GM19328 (cell line): ENCODE data around the gene FAM124A.

ENCODE experiments used
- ATAC-seq: cut with Tn5 transposase; IDR thresholded peaks from one replicate; pipeline ENCODE4 v1.9.1; 2021; ENCODE audit warnings: mild to moderate bottlenecking, moderate library complexity; ENCODE audit not compliant: unreplicated experiment

Gene FAM124A

GRCh38 chr13:51303063-51303552 lies 80.9 kb downstream of the FAM124A start:
- ATAC-seq: no peak

- no peak for ATAC-seq
Observed at GRCh38 chr13:51303882-51304281, 81.7 kb downstream of the FAM124A start.

GRCh38 chr13:51305271-51305967 lies 83.2 kb downstream of the FAM124A start:
- ATAC-seq: no peak

DNA sequence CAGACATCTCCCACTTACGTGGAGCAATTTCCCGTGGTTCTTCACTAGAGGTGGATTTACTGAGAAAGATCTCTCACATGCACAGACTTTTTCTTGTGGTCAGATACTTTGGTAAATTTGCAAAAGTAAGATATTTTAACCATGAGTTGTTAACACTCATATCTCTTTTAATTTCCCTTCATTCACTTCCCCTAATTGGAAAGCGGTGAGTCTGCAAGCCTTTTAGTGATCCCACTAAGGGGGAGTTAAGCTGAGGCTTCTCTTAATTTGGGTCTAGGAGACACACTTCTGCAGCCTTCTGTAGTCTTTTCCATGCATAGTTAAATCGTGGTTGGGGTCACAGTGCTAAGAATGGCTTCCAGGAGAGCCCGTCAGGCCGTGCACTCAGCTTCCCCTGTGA lies 86.6 kb downstream of the FAM124A start:
- ATAC-seq: no peak

- ATAC-seq: no peak
Observed at GRCh38 chr13:51311231-51311630, 89.0 kb downstream of the FAM124A start.

DNA sequence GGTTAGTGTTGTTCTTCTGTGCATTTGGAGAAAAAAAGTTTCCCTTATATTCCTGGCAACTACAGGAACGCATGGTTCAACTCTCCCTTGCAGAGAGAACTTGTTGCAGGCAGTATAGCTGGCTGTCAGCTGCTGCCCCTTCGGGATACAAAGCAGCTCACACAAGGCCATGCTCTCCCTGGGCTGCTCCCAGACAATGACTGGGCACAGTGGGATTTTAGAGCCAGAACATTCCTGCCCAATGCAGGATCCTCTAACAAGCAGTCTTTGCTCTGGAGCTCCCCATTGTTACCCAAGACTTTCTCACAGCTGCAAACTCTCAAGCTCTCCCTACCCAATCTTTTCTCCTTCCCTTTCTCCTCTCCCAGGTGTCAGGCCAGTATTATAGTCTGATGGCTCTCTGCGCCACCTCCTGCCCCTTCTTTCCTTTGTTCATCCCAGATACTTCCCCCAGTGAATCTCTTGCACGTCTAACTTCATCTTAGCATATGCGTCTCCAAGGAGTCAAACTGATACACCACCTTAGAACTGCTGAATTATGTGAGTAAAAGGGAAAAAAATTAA lies 89.8 kb downstream of the FAM124A start:
- no peak for ATAC-seq

GRCh38 chr13:51313619-51314018 lies 91.4 kb downstream of the FAM124A start:
- ATAC-seq: no peak

GRCh38 chr13:51317262-51317661 lies 95.1 kb downstream of the FAM124A start:
- ATAC-seq: no peak

DNA sequence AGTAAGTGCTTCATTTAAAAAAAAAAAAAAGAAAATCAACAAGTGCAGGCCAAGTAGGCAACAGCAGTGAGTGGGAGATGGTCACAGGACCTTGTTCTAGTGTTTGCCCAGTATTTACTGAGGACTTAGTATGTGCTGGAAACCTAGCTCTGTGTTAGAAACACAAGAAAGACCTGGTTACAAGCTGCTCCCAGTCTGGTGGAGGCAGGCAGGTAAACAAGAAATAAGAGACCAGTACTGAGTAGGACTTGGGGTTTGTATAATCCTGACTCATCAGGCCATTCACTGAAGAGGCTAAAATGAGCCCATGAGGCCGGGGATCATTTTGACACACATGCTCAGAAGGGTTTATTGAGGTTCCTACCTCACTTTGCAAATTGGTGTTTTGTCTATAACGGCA lies 95.8 kb downstream of the FAM124A start:
- ATAC-seq: no peak

- ATAC-seq: no peak
Observed at GRCh38 chr13:51318876-51319275, 96.7 kb downstream of the FAM124A start.

DNA sequence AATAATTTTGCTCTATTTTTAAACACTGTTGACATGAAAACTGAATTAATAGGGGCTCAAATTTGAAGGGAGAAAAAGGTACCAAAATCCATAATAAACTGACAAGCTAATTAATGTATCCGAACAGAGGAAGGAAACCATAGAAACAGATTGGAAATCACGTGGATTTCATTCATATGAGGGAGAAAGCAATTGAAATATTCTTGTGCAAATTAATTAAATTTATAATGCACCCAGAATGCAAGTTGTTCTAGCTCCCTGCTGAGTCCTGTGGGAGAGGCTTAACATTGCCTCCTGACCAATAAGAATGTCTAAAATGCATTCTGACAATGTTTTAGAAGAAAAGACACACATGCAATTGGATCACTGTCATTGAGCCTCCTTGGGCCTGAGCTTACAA lies 99.6 kb downstream of the FAM124A start:
- ATAC-seq: no peak

- ATAC-seq: no peak
Observed at GRCh38 chr13:51322826-51323225, 100.6 kb downstream of the FAM124A start.

DNA sequence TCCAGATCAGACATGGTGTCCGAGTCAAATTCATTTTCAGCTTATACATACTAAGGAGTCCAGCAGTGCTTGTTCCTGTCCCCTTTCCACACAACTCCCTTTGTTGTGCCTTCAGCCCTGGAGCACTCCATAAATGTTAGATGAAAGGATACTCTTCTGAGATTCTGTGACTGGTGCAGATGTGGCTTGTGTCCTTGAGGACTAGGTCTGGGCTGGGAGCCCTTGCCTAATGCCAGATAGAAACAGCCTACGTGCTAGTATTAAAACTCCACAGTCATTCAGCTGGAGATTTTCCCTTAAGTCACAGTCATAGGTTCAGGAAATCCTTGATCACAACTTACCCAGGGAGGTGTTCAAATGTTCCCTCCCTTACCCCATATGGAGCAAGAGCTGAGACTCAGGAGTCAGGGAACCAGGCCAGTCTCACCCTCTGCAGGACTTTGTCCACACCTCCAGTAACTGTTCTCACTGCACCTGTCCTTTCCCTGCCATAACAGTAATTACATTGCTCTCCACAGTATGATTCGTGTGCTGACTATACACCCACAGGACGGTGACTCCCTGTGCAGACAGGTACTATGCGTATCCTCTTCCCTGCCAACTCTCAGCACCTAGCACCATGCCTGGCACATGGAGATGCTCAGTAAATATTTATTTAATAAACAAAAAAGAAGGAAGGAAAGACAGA lies 101.8 kb downstream of the FAM124A start:
- ATAC-seq: no peak

GRCh38 chr13:51324714-51325420 lies 102.7 kb downstream of the FAM124A start:
- ATAC-seq: no peak

DNA sequence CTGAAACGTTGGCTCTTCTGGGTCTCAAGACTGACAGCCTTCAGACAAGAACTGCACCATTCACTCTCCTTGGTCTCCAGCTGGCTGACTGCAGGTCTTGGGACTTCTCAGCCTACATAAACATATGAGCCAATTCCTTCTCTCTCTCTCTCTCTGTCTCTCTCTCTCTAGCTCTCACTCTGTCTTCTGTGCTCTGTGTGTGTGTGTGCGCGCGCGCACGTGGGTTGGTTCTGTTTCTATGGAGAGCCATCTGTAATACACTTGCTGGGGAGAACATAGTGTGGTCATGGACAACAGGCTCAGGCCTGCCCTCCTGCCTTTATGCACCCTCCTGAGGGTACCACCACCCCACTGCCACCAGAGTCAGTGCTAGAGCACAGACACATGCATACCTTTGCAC lies 103.6 kb downstream of the FAM124A start:
- no peak for ATAC-seq

DNA sequence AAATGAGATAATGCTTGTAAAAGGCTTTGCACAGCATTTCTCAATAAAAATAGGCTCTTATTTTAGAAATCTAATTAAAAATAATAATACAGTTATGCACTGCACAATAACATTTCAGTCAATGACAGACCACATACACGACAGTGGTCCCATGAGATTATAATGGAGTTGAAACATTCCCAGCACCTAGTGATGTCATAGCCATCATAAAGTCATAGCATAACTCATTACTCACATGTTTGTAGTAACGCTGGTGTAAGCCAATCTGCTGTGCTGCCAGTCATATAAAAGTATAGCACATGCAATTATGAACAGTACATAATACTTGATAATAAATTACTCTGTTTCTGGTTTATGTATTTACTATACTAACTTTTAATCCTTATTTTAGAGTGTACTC lies 104.6 kb downstream of the FAM124A start:
- no peak for ATAC-seq

- no peak for ATAC-seq
Observed at GRCh38 chr13:51327961-51328360, 105.8 kb downstream of the FAM124A start.

GRCh38 chr13:51328488-51328887 lies 106.3 kb downstream of the FAM124A start:
- no peak for ATAC-seq

DNA sequence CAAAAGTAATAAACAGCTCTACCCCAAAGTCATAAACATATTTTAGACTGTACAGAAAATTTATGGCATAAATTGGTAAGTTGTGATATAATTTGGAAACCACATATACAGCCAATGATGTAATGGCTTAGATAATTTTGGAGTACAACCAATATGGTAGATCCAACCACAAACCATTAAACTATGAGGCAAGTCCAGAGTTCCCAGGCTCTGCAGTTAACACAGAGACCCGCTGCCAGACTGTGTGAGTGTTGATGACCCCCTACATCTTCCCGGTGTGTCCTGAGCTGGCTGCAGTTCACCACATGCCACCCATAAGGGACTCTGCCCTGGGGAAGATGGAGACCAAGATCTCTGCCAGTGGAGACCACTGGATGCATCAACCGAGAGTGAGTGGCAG lies 107.4 kb downstream of the FAM124A start:
- no peak for ATAC-seq

GRCh38 chr13:51330791-51331190 lies 108.6 kb downstream of the FAM124A start:
- no peak for ATAC-seq

- ATAC-seq: no peak
Observed at GRCh38 chr13:51331354-51331861, 109.2 kb downstream of the FAM124A start.
